Peyer's patch (tissue), 4 donors: ENCODE results near the gene ZBTB7C. TPM values are rescaled to one million over a fixed set of nuclear protein-coding genes. Genes with fewer than 3 reads are reported as not detected.

Source experiments
- DNase-seq, 3 donors: peaks; one replicate each; pipeline ENCODE4 v3.0.0-alpha.2; 2017 to 2019
- H3K27ac ChIP-seq, 4 donors: fragments of 200-600 bp; sonication (generic); one replicate each; pipeline ENCODE4 v1.5.1; 2016 to 2019
- H3K27me3 ChIP-seq, 2 donors: fragments of 200-600 bp; sonication (generic); one replicate each; pipeline ENCODE4 v1.5.1; 2019
- H3K36me3 ChIP-seq, 3 donors: fragments of 200-600 bp; sonication (generic); one replicate each; pipeline ENCODE4 v1.5.1; 2016 to 2019
- H3K4me1 ChIP-seq, 4 donors: fragments of 200-600 bp; sonication (generic); one replicate each; pipeline ENCODE4 v1.5.1; 2016 to 2019
- H3K4me3 ChIP-seq, 4 donors: fragments of 200-600 bp; sonication (generic); 1 replicate in 3 of 4; 2 replicates in 1 of 4; pipeline ENCODE4 v1.5.1; 2016 to 2019; ENCODE audit warnings: mild to moderate bottlenecking in 1 of 4
- H3K9me3 ChIP-seq, 4 donors: fragments of 200-600 bp; sonication (generic); one replicate each; pipeline ENCODE4 v1.5.1; 2016 to 2019; ENCODE audit warnings: mild to moderate bottlenecking in 1 of 4
- CTCF ChIP-seq, 6 experiments: fragments of 450-650 bp in 4 of 6; fragments of 200-600 bp in 2 of 6; sonication (generic) in 1 of 6; IDR thresholded peaks; one replicate each; pipeline ENCODE4 v1.5.1; 2017 to 2019; ENCODE audit warnings: antibody characterized with exemption in 6 of 6, mild to moderate bottlenecking in 3 of 6, moderate library complexity in 1 of 6
- POLR2A ChIP-seq, 2 donors: fragments of 450-650 bp; IDR thresholded peaks; one replicate each; pipeline ENCODE4 v1.5.1; 2017; ENCODE audit warnings: antibody characterized with exemption in 2 of 2, mild to moderate bottlenecking in 2 of 2, moderate library complexity in 2 of 2
- total RNA-seq, 4 donors: library from RNA; depleted of rRNA; stranded (reverse); fragments of >200 nt; gene quantifications; one replicate each; pipeline ENCODE4 v1.1.0, GENCODE V29; 2016

The ZBTB7C gene
- total RNA-seq, 4 donors from 2014 or later, result 10.5 to 15.7 (median 14.2) TPM

DNA sequence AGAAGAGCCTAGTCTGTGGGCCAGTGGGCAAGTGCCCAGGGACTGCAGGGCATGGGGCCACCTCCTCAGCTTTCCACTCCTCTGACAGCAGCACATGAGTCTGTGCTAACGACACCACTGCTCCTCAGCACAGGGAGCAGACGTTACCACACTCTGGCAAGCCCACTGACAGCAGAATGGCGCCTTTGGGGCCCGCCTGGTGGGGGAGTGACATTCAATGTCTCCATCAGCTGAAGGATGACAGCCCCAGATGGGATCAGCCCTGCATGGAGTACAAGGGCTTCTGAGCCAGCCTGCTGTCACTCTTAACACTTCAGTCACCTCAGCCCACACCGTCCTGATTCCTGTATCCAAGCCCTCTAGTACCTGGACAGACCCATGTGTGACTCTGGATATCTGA is 329.3 kb downstream of the ZBTB7C start:
- Histone ChIP-seq H3K9me3 (no peaks in the 10 kb centered on the region), H3K36me3 (no peaks in the 10 kb centered on the region), H3K4me1 (peaks cover 0 to 2% (median 0%) of the 10 kb centered on the region in 4 donors), H3K4me3 (no peak overlapping the region), H3K27me3 (no peaks in the 10 kb centered on the region), H3K27ac (no peak overlapping the region)
- no peak for TF ChIP-seq CTCF (IDR thresholded peaks at IDR 0.05)
- no peak for TF ChIP-seq POLR2A (IDR thresholded peaks at IDR 0.05)
- no peak for DNase-seq

DNA sequence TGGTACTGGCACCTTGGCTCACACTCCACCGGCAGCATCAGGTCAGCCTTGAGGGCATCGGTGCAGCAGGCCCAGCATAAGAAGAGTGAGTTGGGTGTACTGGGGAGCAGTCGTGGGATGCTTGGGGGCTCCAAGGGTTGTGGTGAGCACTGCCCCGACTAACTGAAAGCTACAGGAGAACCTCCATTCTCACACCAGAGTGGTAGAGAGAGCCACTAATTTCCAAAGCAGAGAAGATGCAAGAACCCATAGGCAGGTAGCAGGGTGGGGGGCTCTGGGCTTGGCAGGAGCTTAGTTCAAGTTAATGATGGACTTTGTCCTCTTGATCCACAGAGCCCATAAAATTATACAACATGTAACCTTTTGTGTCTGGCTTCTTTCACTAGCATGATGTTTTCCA is 330.7 kb downstream of the ZBTB7C start:
- no peaks in the 10 kb centered on the region for H3K4me1 ChIP-seq
- TF ChIP-seq CTCF (IDR thresholded peaks at IDR 0.05), result no peak
- no peak for TF ChIP-seq POLR2A (IDR thresholded peaks at IDR 0.05)
- no peak overlapping the region for H3K4me3 ChIP-seq
- no peak overlapping the region for H3K27ac ChIP-seq
- H3K9me3 ChIP-seq, result no peaks in the 10 kb centered on the region
- no peaks in the 10 kb centered on the region for H3K36me3 ChIP-seq
- H3K27me3 ChIP-seq, result no peaks in the 10 kb centered on the region
- no peak for DNase-seq

DNA sequence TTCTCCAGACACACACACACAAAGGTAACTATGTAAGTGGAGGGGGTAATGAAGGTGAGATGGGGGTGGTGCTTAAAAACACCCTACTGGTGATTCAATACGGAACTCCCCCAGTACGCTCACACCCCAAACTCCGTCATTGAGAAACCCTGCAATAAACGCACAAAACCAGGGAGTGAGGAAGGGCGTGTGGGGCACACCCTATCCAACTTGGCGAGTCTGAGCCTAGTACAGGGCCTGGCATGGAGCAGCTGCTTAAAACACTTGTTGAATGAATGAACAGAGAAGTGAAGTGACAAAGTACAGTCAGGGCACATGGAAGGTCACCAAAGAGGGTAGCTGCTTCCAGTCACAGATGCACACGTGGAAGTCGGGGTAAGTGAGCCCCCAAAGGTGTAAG is 331.9 kb downstream of the ZBTB7C start:
- Histone ChIP-seq H3K27me3 (no peaks in the 10 kb centered on the region), H3K36me3 (no peaks in the 10 kb centered on the region), H3K4me3 (no peak overlapping the region), H3K9me3 (no peaks in the 10 kb centered on the region), H3K4me1 (no peaks in the 10 kb centered on the region), H3K27ac (peak overlapping the region in 1 of 4 donors; percentile 35)
- DNase-seq, result peak in 1 of 3 donors; percentile 58
- TF ChIP-seq POLR2A (IDR thresholded peaks at IDR 0.05), result no peak

GRCh38 chr18:48076461-48076860 is 332.7 kb downstream of the ZBTB7C start:
- Histone ChIP-seq H3K9me3 (no peaks in the 10 kb centered on the region), H3K27me3 (no peaks in the 10 kb centered on the region), H3K4me1 (no peaks in the 10 kb centered on the region), H3K36me3 (no peaks in the 10 kb centered on the region), H3K27ac (no peak overlapping the region), H3K4me3 (no peak overlapping the region)
- TF ChIP-seq CTCF (IDR thresholded peaks at IDR 0.05), result no peak
- no peak for TF ChIP-seq POLR2A (IDR thresholded peaks at IDR 0.05)
- no peak for DNase-seq

GRCh38 chr18:48075707-48076093 is 333.5 kb downstream of the ZBTB7C start:
- TF ChIP-seq POLR2A (IDR thresholded peaks at IDR 0.05), result no peak
- no peak for TF ChIP-seq CTCF (IDR thresholded peaks at IDR 0.05)
- Histone ChIP-seq H3K27me3 (no peaks in the 10 kb centered on the region), H3K9me3 (no peaks in the 10 kb centered on the region), H3K36me3 (no peaks in the 10 kb centered on the region), H3K27ac (no peak overlapping the region), H3K4me1 (no peaks in the 10 kb centered on the region), H3K4me3 (no peak overlapping the region)
- DNase-seq, result no peak

- TF ChIP-seq CTCF (IDR thresholded peaks at IDR 0.05), result no peak
- TF ChIP-seq POLR2A (IDR thresholded peaks at IDR 0.05), result no peak
- DNase-seq, result peak in 1 of 3 donors; percentile 11
- no peaks in the 10 kb centered on the region for H3K4me1 ChIP-seq
- no peaks in the 10 kb centered on the region for H3K9me3 ChIP-seq
- no peak overlapping the region for H3K4me3 ChIP-seq
- H3K27me3 ChIP-seq, result no peaks in the 10 kb centered on the region
- H3K27ac ChIP-seq, result no peak overlapping the region
- H3K36me3 ChIP-seq, result no peaks in the 10 kb centered on the region
Observed at GRCh38 chr18:48074929-48075706, 334.1 kb downstream of the ZBTB7C start.
